ENCODE measurements around the gene ARHGAP45. TPM values are rescaled to one million over a fixed set of nuclear protein-coding genes. Genes with fewer than 3 reads are reported as not detected.

Gene ARHGAP45
- total and polyA plus RNA-seq, 2 of the 8 experiments (the other 6 are each of a cell fraction or from before 2014, with no cell fraction given): 31.4 to 41.8 TPM

DNA sequence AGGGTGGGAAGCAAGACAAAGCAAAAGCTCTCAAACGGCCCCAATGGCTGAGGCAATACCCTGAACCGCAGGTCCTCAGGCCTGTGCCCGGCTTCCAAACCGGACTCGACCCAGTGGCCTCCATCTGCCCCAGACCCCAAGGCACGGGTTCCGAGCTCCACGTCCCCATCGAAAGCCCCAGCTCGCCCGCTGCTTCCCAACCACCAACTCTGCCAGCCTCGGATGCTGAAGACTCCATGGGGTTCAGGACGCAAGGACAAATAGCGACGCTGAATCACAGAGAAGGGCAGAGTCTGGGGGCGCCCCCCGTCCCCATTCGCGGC is 27.6 kb downstream of the ARHGAP45 start:
- Histone ChIP-seq H3K9ac (replicated peaks in 1 of 4; ENCODE audit: extremely low read depth in 1 of 4, low read depth in 3 of 4, low read length in 3 of 4) (peak overlapping the region; percentile 41 to 90 (median 86)), H3K36me3 (ENCODE audit: control insufficient read depth in 2 of 4, insufficient read depth in 4 of 4, low read length in 3 of 4) (peaks cover 4 to 23% (median 12%) of the 10 kb centered on the region in 4 experiments; a peak in 6 of 8 replicates), H3K23ac (ENCODE audit: insufficient read length) (no peak overlapping the region), H3K4me2 (ENCODE audit: insufficient read depth in 1 of 2, low read depth in 2 of 2, low read length in 2 of 2) (peak overlapping the region; percentile 60 to 98), H3K27me3 (replicated peaks in 1 of 4; ENCODE audit: control insufficient read depth in 3 of 4, extremely low read depth in 1 of 4, insufficient read depth in 3 of 4, low read length in 3 of 4) (peaks cover 0 to 2% (median 0%) of the 10 kb centered on the region in 4 experiments; a peak in 1 of 7 replicates), H3K27ac (ENCODE audit: low read depth, low read length) (peak overlapping the region; percentile 15; the same call in 1 of the 2 replicates), H2BK15ac (ENCODE audit: low read length) (no peak overlapping the region), H4K20me1 (replicated peaks in 1 of 2; ENCODE audit: control insufficient read depth in 1 of 2, insufficient read depth in 2 of 2, low read length in 2 of 2) (peaks cover 8 to 11% of the 10 kb centered on the region in 2 experiments), H4K5ac (ENCODE audit: insufficient read length, low read depth, low read length) (no peak overlapping the region), H4K91ac (replicated peaks; ENCODE audit: insufficient read length, low read length) (no peak overlapping the region), H2BK5ac (ENCODE audit: low read depth, low read length) (no peak overlapping the region), H2AFZ (ENCODE audit: low read length) (no peak overlapping the region), H2BK20ac (ENCODE audit: low read length) (no peak overlapping the region), H2AK5ac (ENCODE audit: low read depth, low read length) (no peak overlapping the region), H2BK12ac (ENCODE audit: low read depth, low read length) (no peak overlapping the region), H3K4me3 (ENCODE audit: extremely low read depth in 1 of 4, insufficient read depth in 2 of 4, low read depth in 3 of 4, low read length in 4 of 4) (peak overlapping the region; percentile 64 to 95 (median 91)), H3K23me2 (ENCODE audit: low read depth, low read length) (peaks cover 5% of the 10 kb centered on the region), H3K79me1 (ENCODE audit: low read depth, low read length) (peaks cover 10% of the 10 kb centered on the region; the same call in 1 of the 2 replicates), H3K79me2 (ENCODE audit: control insufficient read depth in 1 of 2, insufficient read depth in 2 of 2, low read length in 2 of 2) (peaks cover 8 to 19% of the 10 kb centered on the region in 2 experiments), H3K9me3 (ENCODE audit: insufficient read depth in 2 of 2, low read depth in 1 of 2, low read length in 1 of 2) (no peaks in the 10 kb centered on the region), H2BK120ac (replicated peaks; ENCODE audit: low read depth, low read length) (no peak overlapping the region), H3K18ac (ENCODE audit: extremely low read depth, low read length) (no peak overlapping the region), H3K4me1 (replicated peaks in 1 of 4; ENCODE audit: control insufficient read depth in 3 of 4, insufficient read depth in 4 of 4, low read length in 3 of 4) (peaks cover 0 to 8% (median 5%) of the 10 kb centered on the region in 4 experiments; a peak in 4 of 7 replicates), H3K56ac (replicated peaks; ENCODE audit: insufficient read length, low read depth, low read length) (peak overlapping the region; percentile 49), H4K8ac (ENCODE audit: extremely low read depth, insufficient read depth, low read length) (peak overlapping the region; percentile 66; the same call in 1 of the 2 replicates), H3K4ac (replicated peaks; ENCODE audit: insufficient read length, low read depth, low read length) (no peak overlapping the region), H3K14ac (ENCODE audit: insufficient read length) (no peak overlapping the region)
- WGBS, 2 experiments (ENCODE audit: extremely low coverage in 1 of 2, insufficient coverage in 1 of 2, insufficient read length in 1 of 2, insufficient replicate concordance in 2 of 2, low coverage in 1 of 2, low lambda C conversion rate in 2 of 2, missing lambda C conversion rate in 1 of 2): 11% methylated on average over 15 of the region's 19 CpGs; no CpG with 5 or more reads in 1 of the 2 experiments
- ChIA-PET CTCF (ENCODE audit: partially characterized antibody) (interaction anchor here (0.6 to 2.0 kb wide), 6 partner anchors 9 to 351 kb away, joined by 3 to 7 read pairs (median 5); no protein-coding TSS in a partner anchor), POLR2A (ENCODE audit: partially characterized antibody) (interaction anchor here (1.2 to 4.9 kb wide), 8 partner anchors 10 to 175 kb away, joined by 3 to 93 read pairs (median 5); partner anchors contain the start of genes CIRBP, CNN2 and GPX4)
- FAIRE-seq (no peak), DNase-seq (ENCODE audit: low read depth in 1 of 2, low spot score in 2 of 2) (no peak)
- TF ChIP-seq SP1 (IDR thresholded peaks at IDR 0.05; ENCODE audit: low read depth, low read length) (no peak), ASH2L (IDR thresholded peaks at IDR 0.05; ENCODE audit: low read length) (no peak), JUND (IDR thresholded peaks at IDR 0.05; ENCODE audit: low read length) (no peak), EZH2 (IDR thresholded peaks at IDR 0.05; ENCODE audit: low read depth, low read length, severe bottlenecking) (no peak), MAX (IDR thresholded peaks at IDR 0.05) (no peak), KDM4A (IDR thresholded peaks at IDR 0.05; ENCODE audit: low read depth, low read length, severe bottlenecking) (no peak), TAF7 (optimal IDR thresholded peaks at IDR 0.05; ENCODE audit: borderline replicate concordance, low read depth, low read length) (no peak), SUZ12 (IDR thresholded peaks at IDR 0.05; ENCODE audit: low read length) (no peak), SAP30 (IDR thresholded peaks at IDR 0.05; ENCODE audit: insufficient read depth, insufficient replicate concordance, low read length) (no peak), SIRT6 (IDR thresholded peaks at IDR 0.05; ENCODE audit: low read length) (no peak), SRF (IDR thresholded peaks at IDR 0.05; ENCODE audit: low read depth, low read length) (no peak)
- TF ChIP-seq, protein P1, sequence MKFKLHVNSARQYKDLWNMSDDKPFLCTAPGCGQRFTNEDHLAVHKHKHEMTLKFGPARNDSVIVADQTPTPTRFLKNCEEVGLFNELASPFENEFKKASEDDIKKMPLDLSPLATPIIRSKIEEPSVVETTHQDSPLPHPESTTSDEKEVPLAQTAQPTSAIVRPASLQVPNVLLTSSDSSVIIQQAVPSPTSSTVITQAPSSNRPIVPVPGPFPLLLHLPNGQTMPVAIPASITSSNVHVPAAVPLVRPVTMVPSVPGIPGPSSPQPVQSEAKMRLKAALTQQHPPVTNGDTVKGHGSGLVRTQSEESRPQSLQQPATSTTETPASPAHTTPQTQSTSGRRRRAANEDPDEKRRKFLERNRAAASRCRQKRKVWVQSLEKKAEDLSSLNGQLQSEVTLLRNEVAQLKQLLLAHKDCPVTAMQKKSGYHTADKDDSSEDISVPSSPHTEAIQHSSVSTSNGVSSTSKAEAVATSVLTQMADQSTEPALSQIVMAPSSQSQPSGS (IDR thresholded peaks at IDR 0.05; ENCODE audit: low read length): no peak
